Measurements from ENCODE around the gene ALK.

ALK gene

DNA sequence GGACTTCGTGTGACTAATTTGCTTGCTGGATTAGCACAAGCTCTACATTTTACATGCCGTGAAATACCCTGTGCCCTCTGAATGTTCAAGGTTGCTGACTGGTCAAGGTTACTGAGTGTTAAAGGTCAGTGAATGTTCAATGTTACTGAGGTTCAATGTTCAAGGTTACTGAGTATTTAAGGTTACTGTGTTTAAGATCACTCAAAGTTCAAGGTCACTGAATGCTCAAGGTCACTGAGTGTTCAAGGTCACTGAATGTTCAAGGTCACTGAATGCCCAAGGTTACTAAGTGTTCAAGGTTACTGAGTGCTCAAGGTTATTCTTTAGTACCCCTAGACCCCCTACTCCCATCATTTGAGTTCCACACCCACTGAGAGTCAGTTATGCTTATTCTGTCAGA, 528.6 kb downstream of the ALK start:
- DNase-seq, result no peak

DNA sequence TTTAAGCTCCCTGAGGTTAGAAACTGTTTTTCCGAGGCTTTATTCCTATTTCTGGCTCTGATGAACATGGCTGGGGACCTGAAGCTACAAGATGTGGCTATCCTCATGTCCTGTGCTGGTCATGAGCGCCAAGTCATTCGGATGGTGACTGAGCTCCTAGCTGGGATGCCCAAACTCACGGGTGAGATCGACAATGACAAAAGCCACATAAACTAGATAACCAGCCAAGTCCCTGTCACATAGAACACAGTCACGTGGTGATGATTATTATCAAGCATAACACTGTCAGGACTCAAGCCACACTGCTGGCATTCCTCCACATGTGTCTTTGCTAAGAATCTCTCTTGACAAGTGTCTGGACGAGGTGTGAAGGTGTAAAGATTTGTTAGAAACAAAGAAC, 531.2 kb downstream of the ALK start:
- no peak for DNase-seq

DNA sequence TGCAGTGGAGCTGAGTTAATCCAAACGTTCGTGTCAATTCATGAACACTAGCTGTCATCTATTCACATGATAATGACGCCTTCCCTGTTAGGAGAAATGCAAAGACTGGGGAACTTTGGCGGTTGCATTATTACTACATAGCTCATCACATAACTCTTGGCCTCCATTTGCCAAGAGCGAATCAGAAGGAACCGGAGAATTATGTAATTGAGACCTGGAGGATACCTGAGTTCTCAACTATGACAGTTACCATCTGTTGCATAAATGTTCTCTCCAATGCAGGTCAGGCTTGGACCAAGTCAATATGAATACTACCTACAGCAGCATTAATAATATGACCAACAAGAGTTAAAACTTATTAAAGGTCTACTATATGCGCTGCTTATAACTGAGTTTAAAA, 531.7 kb downstream of the ALK start:
- DNase-seq, result no peak

GRCh38 chr2:29388071-29388470, 533.3 kb downstream of the ALK start:
- no peak for DNase-seq

DNA sequence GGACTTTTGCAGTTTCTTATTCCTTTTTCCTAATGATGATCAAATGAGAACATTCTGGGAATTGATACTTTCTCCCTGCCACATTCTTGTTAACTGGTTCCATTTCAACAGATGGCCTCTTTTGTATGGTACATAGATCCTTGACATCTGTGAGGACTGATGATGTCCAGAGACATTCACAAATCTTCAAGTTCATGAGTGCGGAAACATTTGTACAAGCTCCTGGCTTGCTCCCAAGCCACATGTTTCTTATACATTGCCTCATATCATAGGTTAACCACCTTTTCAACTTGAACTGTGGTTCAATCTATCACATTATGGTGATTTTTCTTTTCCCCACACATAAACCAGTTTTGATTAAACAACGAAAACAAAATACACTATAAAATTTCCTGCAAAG, 538.9 kb downstream of the ALK start:
- DNase-seq, result no peak

DNA sequence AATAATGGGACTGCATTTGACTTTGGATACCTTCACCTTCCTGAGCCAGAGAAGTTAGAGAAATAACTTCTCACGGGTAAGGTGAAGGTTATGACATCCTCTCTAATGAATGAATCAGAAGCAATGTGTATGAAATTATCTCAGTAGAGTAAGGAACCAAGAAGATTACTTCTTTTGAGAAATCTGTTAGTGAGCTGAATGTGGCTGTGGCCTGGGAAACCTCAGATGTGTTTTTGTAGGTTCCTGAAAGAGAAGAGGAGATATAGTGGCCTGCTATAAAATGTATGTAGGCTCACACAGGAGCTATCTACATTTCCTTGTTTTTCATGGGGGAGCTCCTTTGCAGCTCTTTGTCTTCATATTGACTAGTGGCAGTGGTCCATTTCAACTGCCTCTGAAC, 543.6 kb downstream of the ALK start:
- DNase-seq, result no peak

DNA sequence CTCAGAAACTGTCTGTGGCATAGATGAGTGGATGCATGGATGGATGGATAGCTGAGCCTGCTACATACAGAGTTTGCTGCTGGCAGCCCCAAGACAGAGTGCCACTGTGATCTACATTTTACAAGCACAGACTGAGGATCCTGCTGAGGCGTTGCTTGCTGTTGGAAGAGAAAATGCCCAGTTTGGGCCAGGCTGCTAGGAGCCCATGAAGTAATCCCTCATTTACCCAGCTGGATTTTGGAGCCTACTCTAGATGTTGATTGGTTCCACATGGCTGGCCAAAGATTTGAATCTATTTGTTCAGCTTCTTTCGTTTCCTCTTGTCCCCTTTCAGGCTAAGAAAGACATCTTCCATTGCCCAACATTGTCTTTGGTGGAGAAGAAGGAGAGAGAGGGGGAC, 544.8 kb downstream of the ALK start:
- DNase-seq, result no peak

DNA sequence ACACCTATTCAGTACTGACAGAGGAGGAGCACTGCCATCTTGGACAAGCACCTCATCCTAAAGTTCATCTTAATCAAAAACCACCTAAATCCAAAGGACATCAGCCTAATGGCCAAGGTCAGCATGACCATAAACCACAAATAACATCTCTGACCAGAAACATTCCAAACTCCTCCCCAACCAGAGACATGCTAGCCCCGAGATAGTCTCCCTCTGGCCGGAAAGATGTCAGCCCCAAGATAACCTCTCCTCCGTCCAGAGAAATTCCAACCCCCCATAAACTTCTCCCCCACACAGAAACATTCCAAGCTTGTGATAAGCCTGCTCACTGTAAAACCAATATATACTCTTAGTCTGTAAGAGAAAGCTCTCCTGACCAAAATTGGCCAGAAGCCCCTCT, 545.5 kb downstream of the ALK start:
- DNase-seq, result no peak

- DNase-seq, result no peak
Measured at GRCh38 chr2:29374823-29375222, 546.6 kb downstream of the ALK start.

- DNase-seq, result no peak
Measured at GRCh38 chr2:29373870-29374269, 547.5 kb downstream of the ALK start.

DNA sequence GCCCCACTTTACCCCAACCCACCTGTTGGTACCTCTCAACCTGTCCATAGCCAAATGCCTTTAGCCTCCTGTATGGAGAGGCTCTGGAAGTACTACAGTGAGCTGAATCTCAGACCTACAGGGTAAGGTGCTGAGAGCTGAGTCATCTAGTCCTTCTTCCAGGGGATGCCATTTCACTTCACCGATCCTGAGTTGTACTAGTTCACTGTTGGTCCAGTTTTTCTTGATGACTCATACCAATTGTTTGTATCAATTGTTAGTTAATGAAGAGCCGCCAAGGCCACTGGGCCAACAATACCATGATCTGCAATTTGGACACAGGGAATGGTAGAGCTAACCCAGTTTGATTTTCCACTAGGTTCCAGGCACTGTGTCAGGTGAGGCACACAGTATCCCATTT, 549.2 kb downstream of the ALK start:
- DNase-seq, result no peak

DNA sequence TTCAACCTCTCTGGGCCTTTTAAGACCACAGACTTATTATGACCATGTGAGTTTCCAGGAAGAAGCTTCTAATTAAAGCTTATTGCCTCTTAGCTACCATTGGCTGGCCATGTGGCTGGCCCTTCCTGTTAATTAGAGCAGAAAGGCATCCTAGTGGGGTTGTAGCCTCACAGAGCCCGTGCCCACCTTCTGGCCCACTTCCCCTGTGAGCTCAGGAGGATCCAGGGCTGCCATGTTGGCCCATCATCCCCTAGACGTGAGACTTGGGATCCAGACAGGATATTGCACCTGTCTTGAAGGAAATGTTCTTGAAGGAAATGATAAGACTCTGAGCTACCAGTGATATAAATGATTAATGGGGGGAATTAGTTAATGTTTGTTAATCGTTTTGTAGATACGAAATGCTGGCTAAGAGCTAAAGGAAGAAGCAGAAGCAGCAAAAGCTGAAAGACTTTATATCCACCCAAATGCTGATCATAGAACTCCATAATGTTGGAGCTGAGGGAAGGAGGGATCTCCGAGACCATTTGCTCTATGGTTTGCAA, 550.7 kb downstream of the ALK start:
- DNase-seq, result no peak

DNA sequence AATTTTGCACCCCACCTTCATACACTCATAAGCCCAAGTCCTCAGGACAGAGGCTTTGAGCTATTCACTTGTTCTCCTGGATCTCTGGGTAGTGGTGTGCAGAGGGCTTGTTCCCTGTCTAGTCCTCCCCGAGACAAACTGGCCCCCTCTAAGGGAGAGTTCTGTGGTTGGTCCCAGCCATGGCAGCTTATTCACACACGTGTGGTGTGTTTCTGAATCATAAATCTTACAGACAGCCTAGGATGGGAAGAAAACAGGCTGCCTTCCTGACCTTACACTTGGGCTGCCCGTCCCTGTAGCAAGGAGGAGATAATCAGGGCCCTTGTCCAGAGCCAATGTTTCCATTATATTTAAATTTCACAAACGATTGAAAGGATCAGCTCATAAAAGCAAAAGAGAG, 551.2 kb downstream of the ALK start:
- no peak for DNase-seq

DNA sequence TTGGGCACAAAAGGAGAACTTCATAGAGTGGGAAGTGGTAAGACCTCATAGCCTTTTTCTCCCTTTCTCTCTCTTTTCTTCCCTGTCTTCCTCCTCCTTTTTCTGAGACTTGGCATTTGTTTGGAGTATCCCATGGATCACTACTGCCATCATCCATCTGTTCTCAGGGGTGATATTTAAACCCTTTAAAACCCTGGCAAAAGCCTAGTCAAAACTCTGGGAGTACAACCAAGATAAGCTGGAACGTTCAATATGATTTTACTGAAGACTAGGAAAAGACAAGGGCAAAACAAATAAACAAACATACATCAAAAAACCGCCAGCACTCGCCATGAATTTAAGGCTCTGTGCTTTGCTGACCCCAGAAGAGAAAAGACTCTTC, 552.7 kb downstream of the ALK start:
- no peak for DNase-seq

- DNase-seq, result no peak
Measured at GRCh38 chr2:29367986-29368658, 553.3 kb downstream of the ALK start.

- DNase-seq, result no peak
Measured at GRCh38 chr2:29363111-29363510, 558.3 kb downstream of the ALK start.

- DNase-seq, result no peak
Measured at GRCh38 chr2:29361231-29361630, 560.2 kb downstream of the ALK start.

DNA sequence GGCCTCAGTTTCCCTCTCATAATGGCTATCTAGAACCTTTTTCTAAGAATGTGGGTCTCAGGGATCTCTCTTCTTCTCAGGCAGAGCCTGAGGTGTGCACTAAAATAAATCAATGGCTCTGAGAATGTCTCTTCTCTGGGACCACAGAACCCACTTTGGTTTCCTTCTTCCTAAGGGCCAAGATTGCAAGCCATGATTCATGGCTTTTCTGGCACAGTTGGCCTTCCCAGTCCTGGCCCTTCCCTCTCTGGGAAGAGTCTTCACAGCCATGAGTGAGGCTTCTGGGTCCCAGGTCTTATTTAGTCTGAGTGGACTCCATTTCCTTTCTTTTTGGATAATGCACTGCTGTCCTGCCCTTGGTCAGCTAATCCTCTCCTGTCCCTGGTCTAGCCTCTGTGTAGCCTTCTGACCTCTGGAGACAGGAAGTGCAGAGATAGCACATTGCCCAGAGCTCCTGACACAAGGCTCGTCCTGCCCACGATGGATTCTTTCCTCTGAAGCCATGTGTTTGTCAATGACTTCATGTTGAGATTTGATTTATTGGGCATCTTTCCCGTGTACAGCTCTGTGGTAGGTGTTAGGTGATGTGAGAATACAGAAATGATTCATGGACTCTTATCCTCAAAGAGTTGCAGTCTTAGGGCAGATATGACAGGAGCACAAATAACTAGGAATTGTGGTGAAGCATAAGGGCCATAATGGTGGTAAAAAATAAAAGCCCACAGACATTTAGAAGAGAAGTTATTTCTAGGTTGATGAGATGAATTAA, 561.2 kb downstream of the ALK start:
- no peak for DNase-seq

- no peak for DNase-seq
Measured at GRCh38 chr2:29353403-29353991, 567.9 kb downstream of the ALK start.

DNA sequence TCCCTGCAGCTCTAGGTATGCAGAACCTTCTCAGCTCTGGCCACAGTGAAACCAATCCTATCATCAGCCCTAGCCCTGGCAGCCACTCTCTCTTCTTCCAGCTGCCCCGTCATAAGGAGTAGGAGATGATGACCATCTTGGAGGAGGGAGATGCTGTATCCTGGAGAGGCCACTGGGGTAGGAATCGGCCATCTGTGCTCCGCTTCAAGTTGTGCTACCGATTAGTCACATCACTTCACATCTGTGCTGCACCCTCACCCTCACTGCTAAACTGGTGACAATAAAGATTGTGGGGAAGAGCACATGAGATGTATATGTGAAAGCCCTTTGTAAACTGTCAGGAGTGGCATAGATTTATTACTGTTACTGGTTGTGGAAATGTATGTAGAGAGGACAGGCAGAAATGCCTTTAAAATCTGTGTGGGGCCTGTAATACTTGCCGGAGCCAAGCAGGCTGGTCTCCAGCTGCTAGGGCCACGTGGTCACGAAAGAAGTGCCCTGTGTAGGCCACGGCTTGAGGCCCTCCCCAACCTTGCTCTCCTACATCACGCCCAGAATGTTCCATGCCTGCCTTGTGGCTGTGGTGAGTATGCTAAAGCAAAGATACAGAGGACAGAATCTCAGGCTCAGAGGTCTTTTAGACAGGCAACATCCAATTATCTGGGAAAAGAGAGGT, 569.3 kb downstream of the ALK start:
- no peak for DNase-seq

GRCh38 chr2:29351248-29351647, 570.1 kb downstream of the ALK start:
- DNase-seq, result no peak

- no peak for DNase-seq
Measured at GRCh38 chr2:29349316-29350030, 571.9 kb downstream of the ALK start.

Data from CD4-positive, alpha-beta T cell treated with Interleukin-4 for 1 hour (primary cell).